GM12874 (cell line): ENCODE measurements around the gene PHACTR1.

Source experiments
- CTCF ChIP-seq: IDR thresholded peaks from 2 replicates; pipeline ENCODE4 v1.5.1; 2011; ENCODE audit warnings: low read depth, mild to moderate bottlenecking, control low read depth, low read length, moderate library complexity; ENCODE audit not compliant: insufficient read depth

The PHACTR1 gene

DNA sequence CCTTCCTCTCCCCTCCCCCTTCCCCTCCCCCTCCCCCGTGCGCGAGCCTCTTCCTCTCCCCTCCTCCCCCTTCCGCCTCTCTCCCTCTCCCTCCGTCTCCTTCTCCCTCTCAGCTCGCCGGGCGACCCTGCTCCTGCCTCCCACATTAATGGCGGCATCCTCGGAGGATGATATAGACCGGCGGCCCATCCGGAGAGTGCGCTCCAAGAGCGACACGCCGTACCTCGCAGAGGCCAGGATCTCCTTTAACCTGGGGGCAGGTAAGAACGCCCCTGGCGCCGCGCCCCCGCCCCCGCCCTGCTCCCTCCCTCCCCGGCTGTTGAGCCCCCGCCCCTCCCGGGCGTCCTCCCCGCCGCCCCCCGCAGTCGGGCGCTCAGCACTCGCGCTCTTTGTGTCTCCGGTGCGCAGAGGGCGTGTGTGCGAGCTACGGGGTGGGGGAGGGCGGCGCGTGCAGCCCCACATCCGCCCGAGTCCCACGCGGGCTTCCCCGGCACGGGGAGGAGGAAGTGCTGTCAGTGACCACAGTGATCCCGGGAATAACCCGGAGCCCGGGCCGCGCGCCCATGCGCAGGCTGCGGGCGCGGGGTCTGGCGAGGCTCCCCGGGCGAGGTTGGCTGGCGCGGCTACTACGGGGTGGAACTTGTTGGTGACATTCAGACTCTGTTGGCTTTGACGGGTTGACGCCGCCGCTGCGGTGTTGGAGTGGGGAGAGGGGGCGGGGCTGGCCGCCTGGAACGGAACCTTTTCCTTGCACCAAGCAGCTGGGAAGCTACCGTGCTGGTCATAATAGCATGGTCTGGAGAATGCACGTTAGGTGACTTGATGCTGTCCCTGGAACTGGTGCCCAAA is 33.2 kb downstream of the PHACTR1 start:
- TF ChIP-seq CTCF = no peak

GRCh38 chr6:12750416-12750815 is 33.8 kb downstream of the PHACTR1 start:
- TF ChIP-seq CTCF = no peak

DNA sequence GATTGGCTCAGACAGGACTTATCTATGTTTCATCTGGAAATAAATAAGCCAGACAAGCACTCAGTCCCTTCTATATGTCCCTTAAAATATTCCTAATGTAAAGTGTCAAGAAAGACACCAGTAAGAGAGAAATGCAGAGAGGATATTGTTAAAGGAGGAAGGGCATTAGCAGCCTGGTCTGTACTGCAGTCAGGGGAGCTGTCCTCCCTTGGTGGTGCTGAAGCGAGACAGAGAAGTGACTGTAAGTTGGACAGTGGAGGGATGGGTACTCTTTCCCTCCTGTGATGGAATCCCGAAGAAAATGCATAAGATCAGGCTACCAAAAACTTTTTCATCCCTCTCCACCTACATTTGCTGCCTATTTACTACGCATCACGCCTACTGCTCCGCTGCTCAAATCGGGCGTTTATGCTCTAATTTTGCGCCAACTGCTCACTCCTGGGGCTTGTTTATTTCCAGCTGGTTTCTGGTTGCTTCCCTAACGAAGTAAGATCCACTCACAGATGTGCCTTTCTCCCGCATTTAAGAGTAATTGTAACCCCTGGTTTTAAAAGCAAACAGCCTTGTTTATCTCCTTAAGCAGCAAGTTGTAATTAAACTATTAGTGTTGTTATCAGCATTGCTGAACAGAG is 35.2 kb downstream of the PHACTR1 start:
- TF ChIP-seq CTCF = no peak

DNA sequence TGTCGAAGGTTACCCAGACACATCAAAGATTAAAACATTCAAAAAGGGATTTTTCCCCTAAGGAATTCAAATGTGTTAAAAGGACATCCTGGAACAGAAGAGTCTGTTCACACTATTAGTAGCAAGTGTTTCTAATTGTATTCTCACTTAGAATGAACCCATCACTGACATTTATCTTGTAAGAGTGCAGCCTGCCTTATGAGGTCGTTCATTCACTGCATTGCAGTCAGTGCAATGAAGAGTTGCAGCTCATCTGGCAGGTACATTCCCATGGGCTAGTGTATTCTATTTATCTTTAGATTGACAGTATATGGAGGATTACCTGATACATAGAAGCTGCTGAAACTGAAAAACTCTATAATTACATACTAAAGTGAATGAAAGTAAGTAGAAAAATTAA is 36.5 kb downstream of the PHACTR1 start:
- no peak for TF ChIP-seq CTCF

GRCh38 chr6:12760226-12760625 is 43.7 kb downstream of the PHACTR1 start:
- no peak for TF ChIP-seq CTCF

DNA sequence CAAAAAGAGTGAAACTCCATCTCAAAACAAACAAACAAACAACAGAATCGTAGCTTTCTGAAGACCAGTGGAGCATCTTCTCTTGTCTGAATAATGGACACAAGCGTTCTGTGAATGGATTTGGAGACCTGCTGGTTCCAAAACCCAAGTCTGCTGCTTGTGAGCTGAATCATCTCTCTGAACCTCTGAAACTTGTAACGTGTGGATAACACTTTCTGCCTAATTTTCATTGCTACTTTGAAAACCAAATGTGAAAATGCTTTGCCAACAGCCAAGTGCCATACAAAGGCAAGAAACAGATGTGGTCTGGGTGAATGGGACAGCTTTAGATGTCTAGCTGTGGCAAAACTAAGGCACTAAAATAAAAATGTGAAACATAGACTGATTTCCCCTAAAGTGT is 44.3 kb downstream of the PHACTR1 start:
- no peak for TF ChIP-seq CTCF

DNA sequence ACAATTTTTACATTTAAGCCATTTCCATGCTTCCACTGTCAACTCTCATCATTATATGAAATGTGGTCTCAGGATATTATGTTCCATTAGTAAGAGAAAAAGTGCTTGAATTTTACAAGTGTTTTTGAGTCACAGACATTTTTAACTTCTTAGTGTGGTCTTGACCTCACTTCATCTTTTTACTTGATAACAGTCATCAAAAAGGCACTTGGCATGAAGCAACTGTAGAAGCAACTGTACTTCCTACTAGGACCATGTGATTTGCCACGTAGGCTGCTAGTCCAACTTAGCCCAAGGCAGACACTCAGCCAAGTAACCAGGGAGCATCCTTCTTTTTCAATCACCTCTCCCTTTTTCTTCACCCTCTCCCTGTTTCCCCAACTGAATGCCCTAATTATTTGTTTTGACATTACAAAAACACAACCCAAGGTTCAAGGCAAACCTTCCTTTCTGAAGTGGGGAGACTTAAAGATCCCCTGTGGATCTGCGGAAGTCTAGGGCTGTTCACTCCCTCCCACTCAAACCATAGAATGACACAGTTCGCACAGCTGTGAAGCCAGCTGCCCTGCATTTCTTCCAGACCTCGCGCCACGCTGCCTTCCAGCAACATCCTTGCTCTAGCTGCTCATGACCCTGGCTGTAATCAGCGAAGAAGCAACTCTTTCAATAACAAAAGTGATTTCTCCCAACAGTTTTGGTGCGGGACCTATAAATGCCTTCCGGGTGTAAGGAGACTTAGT is 45.0 kb downstream of the PHACTR1 start:
- TF ChIP-seq CTCF = no peak
